Ramos (cell line): Measurements from ENCODE around the gene SMYD3.

Source experiments
- in situ Hi-C: fragments of 300-500 bp; cut with MboI; formaldehyde crosslinking; loops from one replicate; pipeline ENCODE4 v1.14.3; 2022; ENCODE audit warnings: low sequenced_read_pairs; ENCODE audit not compliant: unreplicated experiment

Gene SMYD3

DNA sequence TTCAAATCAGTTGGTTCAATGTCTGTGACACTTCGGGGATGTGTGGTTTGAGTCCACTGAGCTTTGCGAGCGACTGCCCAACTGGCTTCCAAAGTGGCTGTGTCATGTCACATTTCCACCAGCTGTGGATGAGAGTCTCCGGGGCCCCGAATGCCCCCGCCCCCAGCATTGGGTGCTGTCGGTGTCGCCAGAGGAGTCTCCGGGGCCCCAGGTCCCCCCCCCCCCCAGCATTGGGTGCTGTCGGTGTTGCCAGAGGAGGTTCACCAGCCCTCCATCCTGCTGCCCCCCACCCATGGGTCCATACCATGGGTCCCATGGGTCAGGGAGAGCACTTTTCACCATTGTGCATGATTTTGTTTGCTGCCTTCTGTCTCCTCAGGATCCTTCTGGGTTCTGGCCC is 9.0 kb upstream of the SMYD3 start:
- in situ Hi-C loops, result no loop called here

DNA sequence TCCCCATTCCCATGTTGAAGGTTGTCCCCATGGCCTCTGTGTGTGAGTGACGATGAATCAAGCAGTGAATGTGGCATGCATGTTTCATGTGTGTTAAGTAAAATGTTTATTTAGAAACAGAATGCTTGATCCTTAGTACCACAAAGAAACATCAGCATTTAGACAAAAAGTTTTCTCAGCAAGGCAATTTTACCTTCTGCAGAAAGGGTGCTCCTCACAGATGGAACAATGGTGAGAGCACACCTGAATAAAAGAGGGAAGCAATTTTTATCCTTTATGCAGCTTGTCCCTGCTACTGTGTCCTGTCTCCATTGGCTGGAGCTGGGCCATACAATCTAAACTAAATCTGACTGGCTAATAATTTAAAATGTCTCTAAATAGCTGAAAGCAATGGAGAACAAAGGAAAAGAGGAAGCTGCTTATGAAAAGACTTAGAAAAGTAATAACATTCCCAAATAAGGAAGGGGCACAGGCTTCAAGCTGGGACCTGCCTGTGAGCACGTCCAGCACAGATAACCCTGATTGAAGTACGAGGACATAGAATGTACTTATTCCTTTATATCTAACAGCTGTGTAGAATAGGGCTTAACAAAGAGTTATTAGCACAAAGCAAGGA is 8.4 kb upstream of the SMYD3 start:
- in situ Hi-C loops, result no loop called here

DNA sequence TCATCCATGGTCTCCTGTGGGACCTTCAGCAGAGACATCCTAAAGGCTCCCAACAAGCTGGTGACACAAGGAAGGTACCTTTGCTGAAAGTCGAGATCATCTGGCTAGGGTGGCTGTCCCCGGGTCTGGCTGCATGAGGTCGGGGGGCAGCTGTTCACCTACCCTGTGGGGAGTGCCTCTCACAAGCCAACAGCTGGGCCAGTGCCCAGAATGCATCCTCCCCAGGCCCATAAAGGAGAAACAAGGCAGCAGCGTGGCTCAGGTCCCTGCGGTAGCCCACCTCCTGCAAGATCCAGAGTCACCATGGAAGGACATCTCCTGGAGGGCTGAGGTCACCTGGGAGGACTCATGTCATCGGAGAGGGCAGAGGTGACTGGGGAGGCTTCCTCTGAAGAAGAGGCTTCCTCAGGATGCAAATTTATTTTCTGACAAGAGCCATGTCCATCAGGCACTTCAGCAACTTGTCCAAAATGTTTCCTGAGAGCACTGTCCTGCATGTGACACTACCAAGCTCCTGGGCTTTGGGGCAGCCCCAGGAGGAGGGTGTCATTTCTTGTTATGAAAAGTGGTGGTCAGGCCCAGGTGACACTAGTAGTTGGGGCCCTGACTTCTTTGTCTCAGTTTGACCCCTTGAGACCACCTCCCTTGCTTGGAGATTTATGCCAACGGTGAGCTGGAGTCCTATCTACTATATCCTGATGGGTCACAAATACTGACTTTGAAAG is 6.7 kb upstream of the SMYD3 start:
- in situ Hi-C loops, result no loop called here

DNA sequence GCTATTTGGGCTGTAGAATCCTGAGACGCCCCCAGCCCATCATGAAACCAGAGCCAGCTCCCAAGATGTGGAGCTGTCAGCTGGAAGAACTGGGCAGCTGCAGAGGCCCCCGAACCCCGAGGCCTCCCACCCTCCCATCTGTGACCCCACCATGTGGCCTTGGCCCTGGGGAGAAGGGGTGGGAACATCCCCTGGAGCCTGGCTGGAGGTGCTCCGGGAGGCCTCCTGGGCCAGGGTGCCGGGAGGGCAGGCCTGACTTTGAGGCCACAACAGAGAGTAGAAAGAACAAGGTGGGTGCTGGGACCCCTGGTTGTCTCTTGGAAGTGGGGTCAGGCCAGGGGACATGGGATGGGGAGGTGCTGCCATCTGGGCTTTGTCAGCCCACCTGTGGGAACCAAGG is 6.0 kb upstream of the SMYD3 start:
- in situ Hi-C loops, result no loop called here

DNA sequence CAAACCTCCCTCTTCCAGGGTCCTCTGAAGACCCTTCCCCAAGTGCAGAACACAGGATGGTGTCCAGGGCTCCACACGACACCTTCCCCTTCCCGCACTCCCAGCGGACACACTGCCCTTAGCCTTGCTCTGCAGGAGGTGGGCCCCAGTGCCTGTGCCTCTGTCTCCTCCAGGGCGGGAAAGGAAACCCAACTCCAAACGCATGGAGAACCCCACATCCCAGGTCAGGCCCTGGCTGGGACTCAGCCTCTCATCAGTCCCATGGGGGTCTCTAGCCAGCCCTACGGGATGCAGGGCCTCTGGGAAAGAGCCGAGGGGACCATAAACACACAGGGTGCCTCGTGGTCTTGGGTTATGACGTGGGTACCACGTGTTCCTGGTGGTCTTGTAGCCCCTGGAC is 5.6 kb upstream of the SMYD3 start:
- in situ Hi-C loops, result no loop called here

DNA sequence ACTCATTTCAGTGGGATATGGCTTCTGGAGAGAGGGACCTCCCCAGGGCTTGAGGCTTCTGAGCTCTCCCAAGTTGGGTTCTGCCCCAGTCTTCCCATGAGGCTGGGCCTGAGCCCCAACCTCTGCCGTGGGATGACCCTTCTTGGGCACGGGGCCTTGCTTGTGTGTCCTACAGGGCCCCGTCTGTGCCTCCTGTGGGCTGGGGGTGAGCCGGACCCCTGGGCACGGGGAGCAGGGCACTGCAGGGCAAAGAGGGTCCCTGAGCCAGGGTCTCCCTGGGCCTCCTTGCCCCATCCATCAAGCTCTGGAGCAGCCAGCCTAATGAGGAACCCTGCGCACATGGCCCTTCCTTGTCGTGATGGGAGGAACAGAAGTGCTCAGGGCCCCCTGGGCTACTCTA is 5.2 kb upstream of the SMYD3 start:
- in situ Hi-C loops, result no loop called here

DNA sequence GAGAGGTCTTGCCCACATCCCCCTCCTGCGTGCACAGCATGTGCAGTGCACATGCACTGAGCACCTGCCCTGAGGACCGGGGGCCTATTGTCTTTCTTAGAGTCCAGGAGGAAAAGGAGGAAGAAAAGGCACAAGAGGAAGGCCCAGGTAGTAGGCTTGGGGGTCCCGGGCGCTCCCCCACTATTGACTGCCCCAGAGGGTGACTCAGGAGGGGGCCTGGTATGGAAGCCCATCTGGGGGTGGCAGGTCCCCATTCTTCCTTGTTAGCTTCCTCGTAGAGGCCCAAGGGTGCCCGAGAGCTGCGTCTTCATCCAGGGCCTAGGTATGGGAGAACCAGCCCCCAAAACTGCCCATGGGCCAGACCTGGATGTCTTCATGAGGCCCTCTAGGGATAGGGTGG is 4.1 kb upstream of the SMYD3 start:
- in situ Hi-C loops, result no loop called here

DNA sequence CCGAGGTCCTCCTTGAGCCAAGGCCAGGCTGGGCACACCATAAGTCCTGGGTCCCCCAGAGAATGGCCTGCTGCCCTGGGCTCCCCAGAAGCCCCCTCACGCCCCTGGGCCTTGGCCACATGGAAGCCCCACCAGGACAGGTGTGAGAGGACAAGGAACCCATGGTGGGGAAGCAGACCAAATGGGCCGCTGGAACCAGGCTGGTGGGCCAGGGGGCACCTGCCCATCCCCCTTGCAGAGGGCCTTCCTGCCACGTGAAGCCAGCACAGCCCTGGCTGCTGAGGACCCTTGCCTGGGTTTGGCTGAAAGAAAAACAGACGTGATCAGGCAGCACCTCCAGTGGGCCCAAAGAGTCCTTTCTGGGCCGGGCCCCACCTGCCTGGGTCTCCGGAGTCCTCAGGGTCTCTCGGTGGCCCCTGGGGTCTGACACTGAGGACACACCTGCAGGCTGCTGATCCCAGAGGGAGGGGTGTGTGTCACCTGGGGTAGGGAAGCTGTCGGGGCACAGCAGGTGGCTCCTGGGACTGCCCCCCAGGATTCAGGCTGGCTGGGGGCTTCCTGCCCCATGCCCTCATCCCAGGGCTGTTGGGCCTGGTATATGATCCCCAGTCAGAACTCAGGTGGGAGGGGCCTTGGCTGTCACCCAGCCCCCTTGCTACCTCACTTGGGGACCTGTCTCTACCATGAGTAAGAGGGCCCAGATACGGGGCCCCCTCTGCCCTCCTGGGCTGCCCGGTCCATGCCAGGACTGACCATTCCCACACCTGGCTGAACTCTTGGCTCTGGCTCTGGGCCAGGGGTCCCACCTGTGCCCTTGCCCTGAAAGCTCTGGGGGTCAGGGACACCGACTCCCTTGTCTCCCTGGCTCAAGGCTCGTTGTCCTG is 3.3 kb upstream of the SMYD3 start:
- in situ Hi-C loops, result no loop called here

DNA sequence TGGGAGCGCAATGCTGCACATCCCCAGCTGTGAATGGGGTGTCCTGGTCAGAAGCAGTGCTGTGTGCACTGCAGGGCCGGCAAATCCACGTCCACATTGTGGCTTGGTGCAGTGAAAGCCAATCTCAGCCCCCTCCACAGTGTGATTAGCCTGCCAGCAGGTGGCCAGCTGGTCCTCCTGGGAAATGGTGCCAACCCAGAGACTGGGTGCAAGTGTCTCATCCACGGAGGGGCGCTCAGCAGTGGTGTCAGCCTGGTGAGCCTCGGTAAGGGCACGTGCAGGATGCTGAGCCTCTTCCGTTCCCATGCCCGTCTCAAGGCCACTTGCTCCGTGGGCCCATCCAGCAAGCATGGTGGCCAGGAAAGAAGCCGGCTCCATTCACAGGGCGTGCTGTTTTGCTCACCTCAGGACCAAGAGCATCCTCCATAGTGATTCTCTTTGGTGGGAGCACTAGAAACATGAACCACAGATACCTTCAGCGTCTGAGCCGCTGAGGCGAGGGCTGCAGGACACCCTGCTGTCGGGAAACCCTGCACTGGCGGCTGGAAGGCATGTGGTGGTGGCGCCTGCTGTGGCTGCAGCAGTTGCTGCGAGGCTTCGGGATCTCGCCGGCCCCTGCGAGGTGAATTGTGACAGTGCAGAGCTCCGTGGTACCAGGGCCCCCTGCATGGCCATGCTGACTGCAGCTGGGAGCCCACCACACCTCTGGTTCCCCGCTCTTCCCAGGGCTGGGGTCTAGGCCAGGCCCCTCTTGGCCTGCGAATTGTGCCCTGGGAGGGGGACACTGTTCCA is 2.0 kb upstream of the SMYD3 start:
- in situ Hi-C loops, result no loop called here

DNA sequence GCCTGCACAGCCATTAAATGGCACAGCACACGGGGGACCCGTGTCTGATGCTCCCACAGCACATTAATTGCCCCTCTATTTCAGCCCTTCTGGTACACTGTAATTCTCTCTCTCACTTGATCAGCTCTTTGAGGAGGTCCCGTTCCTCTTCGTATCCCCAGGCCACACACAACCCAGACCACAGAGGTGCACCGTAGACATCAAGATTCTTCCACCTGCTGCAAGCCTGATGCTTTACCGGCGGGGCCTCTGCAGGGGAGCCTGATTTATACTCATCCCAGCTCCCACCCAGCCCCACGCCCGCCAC is 759 bp downstream of the SMYD3 start:
- in situ Hi-C loops, result no loop called here

DNA sequence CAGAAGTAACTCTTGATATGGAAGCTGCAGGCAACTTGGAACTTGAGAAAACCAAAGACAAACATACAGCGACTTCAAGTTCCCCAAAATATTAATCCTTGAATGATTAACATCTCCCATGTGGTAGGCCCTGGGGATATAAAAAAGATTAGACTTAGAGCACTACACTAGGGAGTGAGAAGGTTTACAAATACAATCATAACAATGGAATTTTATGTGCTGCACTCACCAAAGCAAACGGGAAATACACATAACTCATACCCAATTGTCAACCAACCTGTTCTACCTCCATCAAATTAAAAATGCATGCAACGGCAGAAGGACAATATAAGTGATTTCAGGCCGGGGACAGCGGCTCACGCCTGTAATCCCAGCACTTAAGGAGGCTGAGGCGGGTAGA is 3.7 kb downstream of the SMYD3 start:
- in situ Hi-C loops, result no loop called here

DNA sequence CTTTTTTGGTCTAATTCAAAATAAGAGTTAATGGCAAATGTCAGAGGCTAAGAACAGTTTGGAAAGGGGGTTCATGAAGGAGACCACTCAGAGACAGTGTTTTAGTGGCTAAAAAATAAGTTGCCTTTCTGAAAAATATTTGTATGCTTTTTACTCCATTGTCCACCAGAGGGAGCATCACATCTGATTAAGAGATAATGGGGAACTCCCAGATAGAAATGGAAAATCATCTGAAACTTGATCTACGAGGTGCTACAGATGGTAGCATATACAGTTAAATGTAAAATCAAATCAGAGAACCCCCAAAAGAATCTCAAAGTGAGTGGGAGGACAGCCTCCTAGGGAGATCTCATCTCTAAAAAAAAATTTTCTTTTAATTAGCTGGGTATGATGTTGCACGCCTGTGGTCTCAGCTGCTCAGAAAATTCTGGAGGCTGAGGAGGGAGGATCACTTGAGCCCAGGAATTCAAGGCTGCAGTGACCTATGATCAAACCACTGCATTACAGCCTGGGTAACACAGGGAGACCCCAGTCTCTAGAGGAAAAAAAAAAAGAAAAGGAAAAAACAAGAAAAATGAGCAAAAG is 9.7 kb downstream of the SMYD3 start:
- in situ Hi-C loops, result loop anchor here (5.0 to 10.0 kb wide), 2 partner anchors 200 to 257 kb away; no protein-coding TSS in a partner anchor

DNA sequence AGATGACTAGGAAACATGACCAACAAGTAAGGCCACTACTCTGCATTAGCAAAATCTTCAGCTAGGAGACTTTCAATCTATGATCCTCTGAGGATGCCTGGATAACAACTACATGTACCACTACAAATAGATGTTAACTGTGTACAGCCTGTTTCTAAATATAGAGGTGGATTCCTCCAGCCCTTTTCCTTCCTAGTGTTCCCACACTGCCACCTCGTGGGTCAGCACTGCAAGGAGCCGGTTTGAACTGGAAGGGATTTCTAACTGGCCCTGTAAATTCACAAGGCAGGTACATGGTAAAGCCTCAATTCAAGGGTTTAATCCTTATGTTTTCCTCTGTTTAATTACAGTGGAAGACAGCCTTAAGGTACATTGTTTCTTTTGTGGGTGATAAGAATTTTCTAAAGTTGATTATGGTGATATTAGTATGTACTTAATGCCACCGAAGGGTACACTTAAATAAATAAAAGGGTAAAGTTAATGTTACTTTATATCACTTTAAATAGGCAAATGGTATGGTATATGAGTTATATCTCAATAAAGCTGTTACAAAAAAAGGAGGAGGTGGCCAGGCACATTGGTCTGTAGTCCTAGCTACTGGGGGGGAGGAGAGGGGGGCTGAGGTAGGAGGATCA is 14.4 kb downstream of the SMYD3 start:
- in situ Hi-C loops, result loop anchor here (10.0 kb wide), 1 partner anchor 262 kb away; no protein-coding TSS in a partner anchor

DNA sequence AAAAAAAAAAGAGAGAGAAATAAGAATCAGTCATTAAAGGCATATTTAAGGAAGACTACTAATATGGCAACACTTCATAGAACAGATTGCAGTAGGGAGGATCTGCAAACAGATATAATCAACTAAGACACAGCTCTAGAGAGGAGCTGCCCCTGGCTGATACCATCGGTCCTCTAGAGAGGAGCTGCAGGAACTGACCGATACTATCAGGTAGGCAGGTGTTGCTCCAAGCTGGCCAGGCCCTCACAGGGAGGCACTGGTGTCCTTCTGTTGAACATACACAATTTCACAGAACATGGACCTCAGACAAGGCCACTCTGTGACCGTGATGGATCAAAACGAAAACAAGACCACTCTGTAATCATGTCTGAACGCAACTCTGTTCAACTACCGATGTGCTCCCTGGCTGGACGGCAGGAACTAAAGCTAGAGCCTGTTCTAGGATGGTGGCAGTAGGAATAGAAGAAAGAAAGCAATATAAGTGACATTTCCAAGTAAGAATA is 15.5 kb downstream of the SMYD3 start:
- in situ Hi-C loops, result loop anchor here (10.0 kb wide), 1 partner anchor 263 kb away; no protein-coding TSS in a partner anchor

DNA sequence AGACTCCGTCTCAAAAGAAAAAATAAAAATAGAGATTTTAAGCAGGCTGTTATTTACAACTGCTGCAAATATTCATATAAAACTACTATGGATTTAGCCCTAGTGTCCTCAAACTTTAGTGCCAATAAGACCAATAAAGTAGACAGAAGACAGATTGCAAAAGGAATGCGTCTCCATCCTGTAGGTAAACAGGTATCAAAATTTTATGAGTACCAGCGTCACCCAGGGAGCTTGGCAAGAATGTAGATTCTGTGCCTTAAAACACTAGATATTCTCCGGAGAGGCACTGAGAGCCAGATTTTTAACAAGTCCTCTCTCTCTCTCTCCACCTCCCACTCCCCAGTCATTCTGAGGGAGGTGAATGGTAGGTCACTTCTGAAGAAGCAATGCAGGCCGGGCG is 18.4 kb downstream of the SMYD3 start:
- in situ Hi-C loops, result no loop called here

DNA sequence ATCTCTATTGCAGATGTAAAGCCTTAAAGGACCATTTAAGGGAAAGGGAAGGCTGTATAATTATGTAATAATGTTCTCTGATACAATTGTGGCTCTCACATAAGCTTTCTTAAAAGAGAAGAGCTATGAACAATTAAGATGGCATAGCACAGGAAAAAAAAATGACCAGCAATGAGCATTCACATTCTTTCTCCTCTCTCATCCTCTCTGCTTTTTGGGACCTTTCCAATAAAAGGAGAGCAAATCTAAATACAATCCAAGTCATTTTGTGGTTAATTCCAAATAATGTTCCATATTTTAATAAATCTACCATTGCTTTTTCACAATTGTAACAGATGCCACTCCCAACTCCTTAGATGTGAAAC is 23.5 kb downstream of the SMYD3 start:
- in situ Hi-C loops, result no loop called here

DNA sequence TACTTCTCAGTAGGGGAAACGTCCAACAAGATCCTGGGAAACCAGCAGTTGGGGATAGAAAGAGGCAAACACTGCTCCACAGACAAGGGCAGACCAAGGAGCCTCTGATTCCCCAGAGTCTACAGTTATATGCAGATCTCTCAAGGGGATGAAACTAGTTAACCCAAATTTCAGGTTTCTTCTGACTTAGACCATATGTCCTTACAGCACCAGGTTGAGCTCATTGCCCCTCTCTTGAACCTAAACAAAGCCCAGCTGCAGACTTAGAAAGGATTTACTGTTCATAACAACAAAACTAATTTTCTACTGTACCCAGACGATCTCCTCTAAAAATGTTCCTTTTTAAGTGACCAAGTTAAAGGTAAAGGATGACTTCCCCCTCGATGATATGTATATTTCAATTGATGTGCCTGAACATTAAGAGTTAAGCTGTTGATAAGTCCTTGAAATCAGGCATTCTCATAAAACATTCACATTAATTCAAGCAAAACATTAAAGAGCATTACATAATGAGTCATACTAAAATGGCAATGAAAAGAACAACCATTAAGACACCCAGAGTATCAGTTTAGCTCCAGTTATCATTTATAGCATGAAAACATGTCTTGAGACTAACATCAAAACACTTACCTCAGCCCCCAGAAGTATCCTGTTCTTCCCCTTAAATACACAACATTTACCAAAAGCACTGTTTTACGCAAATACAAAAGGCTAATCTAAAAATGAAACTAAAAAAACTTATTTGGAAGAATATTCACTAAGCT is 24.1 kb downstream of the SMYD3 start:
- in situ Hi-C loops, result no loop called here

DNA sequence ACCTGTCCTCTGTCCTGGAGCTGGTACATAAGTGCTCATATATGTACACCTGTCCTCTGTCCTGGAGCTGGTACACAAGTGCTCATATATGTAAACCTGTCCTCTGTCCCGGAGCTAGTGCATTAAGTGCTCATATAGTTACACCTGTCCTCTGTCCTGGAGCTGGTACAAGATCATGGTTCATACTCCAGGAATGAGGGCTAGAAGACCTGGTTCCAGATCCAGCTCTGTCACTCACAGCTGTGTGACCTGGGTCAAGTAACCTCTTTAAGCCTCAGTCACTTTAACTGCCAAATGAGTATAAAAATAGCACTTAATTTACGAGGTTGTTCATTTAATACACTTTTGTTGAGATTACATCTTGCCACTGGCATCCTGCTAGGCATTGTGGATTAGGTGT is 28.0 kb downstream of the SMYD3 start:
- in situ Hi-C loops, result no loop called here

DNA sequence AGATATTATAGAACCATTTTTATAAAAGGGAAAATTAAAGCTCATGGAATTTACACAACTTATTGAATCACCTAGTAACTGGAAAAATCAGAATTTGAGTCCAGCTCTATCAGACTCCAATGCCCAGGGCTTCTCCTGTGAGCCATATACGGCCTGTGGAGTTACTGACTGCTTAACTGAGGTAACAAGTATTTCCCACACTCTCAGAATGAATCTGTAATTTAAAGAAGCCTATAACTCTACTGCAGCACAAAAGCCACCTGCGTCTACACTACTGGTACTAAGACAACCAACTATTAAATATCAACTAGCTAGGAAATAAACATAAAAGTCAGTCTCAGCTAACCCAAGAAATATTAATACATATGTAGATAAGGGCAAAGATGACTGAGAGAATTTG is 29.4 kb downstream of the SMYD3 start:
- in situ Hi-C loops, result no loop called here
